K562 (cell line): ENCODE data around the gene OR10H2.

Experiments used
- CHD2 ChIP-seq: IDR thresholded peaks from 2 replicates; pipeline ENCODE4 v1.6.1; 2011; ENCODE audit warnings: low read depth, low read length
- CHD7 ChIP-seq: fragments of 200-600 bp; sonication (generic); IDR thresholded peaks from one replicate; pipeline ENCODE4 v1.6.1; 2012; ENCODE audit warnings: mild to moderate bottlenecking, low read depth, low read length, inconsistent platforms
- DPF2 ChIP-seq: fragments of 450-650 bp; IDR thresholded peaks from 2 replicates; pipeline ENCODE4 v1.6.1; 2016
- EP300 ChIP-seq: IDR thresholded peaks from 2 replicates; pipeline ENCODE4 v1.6.1; 2012; ENCODE audit warnings: low read length, improper control_type of control experiment
- MAFK ChIP-seq: IDR thresholded peaks from 2 replicates; pipeline ENCODE4 v1.6.1; 2011; ENCODE audit warnings: low read length, improper control_type of control experiment
- NR1H2 ChIP-seq: sonication (generic); formaldehyde crosslinking; IDR thresholded peaks from 2 replicates; pipeline ENCODE4 v1.4.0; 2020; ENCODE audit warnings: mild to moderate bottlenecking, missing genetic modification reagents
- OTX1 ChIP-seq: fragments of 450-650 bp; formaldehyde crosslinking; IDR thresholded peaks from 2 replicates; pipeline ENCODE4 v1.4.0; 2022; ENCODE audit warnings: mild to moderate bottlenecking
- POLR2A ChIP-seq: fragments of 450-650 bp; conservative IDR thresholded peaks from 2 replicates; pipeline ENCODE4 v1.6.1; 2016
- TCF7L2 ChIP-seq: fragments of 150-350 bp; IDR thresholded peaks from 2 replicates; pipeline ENCODE4 v1.6.1; 2016; ENCODE audit warnings: low read depth, mild to moderate bottlenecking, low read length, moderate library complexity
- UBTF ChIP-seq, 2 experiments: IDR thresholded peaks; 2 replicates each; pipeline ENCODE4 v1.6.1; 2012; ENCODE audit warnings: improper control_type of control experiment in 2 of 2, low read depth in 2 of 2, low read length in 2 of 2, borderline replicate concordance in 1 of 2
- ZNF354B ChIP-seq: fragments of 250-450 bp; sonication (Bioruptor Pico); IDR thresholded peaks from 2 replicates; pipeline ENCODE4 v1.4.0; 2020

- TF ChIP-seq UBTF (IDR thresholded peaks at IDR 0.05; ENCODE audit: borderline replicate concordance in 1 of 2, low read depth in 2 of 2, low read length in 2 of 2) (no peak), NR1H2 (CRISPR knock-in tag) (no peak), CHD2 (no peak), EP300 (no peak), POLR2A (no peak), CHD7 (no peak), ZNF354B (CRISPR knock-in tag) (no peak), DPF2 (no peak), OTX1 (CRISPR knock-in tag) (no peak), TCF7L2 (no peak), MAFK (no peak)
Measured at GRCh38 chr19:15737722-15738121, 9.9 kb downstream of the OR10H2 start, which contains the start of gene OR10H3.
